GM18505 (cell line): ENCODE data around the gene GNLY.

Experiments
- ATAC-seq: cut with Tn5 transposase; IDR thresholded peaks from one replicate; pipeline ENCODE4 v1.9.1; 2021; ENCODE audit not compliant: unreplicated experiment
- POLR2A ChIP-seq: IDR thresholded peaks from 4 replicates; pipeline ENCODE4 v1.6.1; 2011; ENCODE audit warnings: borderline replicate concordance; ENCODE audit not compliant: insufficient read depth, insufficient read length; ENCODE audit errors: extremely low read depth

Gene GNLY

DNA sequence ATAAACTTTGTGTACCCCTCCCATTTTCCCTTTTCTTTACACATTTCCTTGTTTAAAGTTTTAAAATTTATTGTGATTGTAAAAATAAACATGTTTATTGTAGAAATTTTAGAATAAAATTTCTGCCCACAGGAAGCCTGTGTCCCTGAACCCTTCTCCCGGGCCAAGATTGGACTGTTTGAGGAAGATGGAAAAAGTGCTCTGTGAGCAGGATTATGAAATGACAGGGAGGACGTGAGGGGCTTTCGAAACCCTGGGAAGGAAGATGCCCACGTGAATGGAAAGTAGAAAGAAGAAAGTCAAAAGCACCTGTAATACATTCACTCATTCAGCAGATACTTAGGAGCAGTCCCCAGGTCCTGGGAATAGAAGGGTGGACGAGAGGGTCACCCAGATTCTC, 34.2 kb downstream of the GNLY start:
- no peak for ATAC-seq
- no peak for TF ChIP-seq POLR2A

GRCh38 chr2:85728883-85729824, 35.0 kb downstream of the GNLY start:
- no peak for ATAC-seq
- no peak for TF ChIP-seq POLR2A

GRCh38 chr2:85729825-85730510, 35.8 kb downstream of the GNLY start:
- no peak for TF ChIP-seq POLR2A
- ATAC-seq, result no peak

- no peak for ATAC-seq
- no peak for TF ChIP-seq POLR2A
Measured at GRCh38 chr2:85730686-85731230, 36.6 kb downstream of the GNLY start.

DNA sequence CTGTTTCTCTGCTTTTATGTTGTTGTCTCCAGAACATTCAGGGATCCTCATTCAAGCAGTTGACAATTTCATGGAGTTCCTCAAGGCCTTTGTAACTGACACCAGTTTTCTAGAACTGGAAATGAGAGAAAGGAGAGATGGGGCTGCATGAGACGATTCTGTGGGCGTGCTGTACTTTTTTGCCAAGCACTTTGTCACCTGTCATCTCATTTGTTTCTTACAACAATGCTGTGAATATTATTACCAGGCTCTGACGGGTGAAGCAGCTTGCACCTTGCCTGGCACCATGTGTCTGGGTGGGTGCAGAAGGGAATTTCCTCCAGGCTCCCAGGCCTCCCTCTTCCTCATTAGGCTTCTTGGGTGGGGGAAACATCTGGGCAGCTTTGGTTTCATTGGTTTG, 37.4 kb downstream of the GNLY start:
- TF ChIP-seq POLR2A, result no peak
- ATAC-seq, result no peak

DNA sequence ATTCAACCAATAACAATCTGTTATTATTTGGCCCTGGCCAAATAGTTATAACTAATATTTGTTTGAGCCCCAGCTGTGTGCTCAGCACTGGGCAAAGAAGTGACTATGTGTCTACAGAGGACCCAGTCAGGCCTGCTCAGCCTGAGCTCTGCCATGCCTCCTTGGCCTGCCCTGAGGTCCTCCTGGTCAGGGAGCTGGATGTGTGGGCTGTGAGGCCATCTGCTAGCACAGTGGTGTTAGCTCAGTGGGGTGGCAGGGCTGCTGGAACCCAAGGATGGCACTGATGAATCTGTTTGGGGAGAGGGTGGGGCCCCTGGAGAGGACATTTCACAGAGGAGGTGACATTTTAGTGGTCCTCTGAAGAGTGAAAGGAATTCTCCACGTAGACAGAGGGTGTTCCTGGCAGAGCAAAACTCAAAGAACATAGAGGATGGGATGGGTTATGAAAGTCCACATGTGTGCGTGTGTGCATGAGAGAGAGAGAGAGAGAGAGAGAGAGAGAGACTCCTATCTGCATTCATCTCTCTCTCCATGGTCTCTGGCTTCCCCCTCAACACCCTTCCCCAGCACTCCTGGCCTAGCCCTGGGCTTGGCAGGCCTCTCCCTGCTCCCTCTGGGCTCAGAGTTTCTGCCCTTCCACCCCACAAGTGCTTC, 38.4 kb downstream of the GNLY start:
- no peak for ATAC-seq
- no peak for TF ChIP-seq POLR2A

GRCh38 chr2:85733121-85733960, 39.2 kb downstream of the GNLY start:
- no peak for TF ChIP-seq POLR2A
- ATAC-seq, result no peak

GRCh38 chr2:85734015-85734414, 39.9 kb downstream of the GNLY start:
- no peak for ATAC-seq

DNA sequence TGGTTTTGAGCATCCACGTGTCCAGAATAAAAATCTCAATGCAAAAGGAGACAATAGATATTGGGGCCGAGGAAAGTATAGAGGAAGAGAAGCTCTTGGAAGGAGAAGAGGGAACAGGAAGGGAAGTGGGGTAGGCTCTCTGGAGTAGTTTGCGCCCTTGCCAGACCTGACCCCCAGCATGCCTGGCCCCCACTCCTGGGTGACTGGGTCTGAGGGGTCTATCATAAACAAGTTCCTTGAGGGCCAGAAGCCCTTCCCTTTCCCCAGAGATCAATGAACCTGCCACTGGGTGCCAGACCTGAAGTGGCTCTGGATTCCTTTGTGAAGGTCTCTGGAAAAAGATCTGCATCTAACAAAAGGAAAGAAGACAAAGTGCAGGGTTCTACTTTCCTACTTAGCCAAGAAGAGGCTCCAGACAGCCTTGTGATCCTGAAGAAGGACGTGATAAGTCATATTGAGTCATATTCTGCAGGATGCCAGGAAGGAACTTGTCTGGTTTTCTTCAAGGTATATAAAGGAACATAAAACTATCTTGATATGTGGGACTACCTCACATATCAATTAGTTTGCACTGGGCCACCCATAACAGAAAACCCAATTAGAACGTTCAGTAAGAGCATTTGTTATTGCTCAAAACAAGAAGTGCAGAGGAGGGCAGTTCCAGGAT, 40.9 kb downstream of the GNLY start:
- no peak for TF ChIP-seq POLR2A
- no peak for ATAC-seq

More at GRCh38 chr2:85734015-85734414, 39.9 kb downstream of the GNLY start:
- no peak for TF ChIP-seq POLR2A

DNA sequence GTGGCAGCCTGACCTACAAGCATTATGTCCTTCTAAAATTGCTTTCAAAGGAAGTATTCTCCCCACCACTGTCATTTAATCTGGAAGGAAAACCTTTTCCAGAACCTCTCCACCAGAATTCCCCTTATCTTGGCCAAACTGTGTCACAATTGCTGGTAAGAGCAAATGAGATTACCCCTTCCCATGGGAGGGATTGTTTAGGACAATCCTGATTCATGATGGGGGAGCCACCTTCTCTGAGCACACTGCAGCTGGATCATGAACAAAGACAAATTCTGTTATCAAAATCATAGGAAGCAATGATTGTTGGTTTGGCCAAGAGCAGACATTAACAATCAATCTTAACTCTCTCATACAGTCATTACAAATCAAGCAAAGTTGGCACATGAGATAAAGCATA, 41.5 kb downstream of the GNLY start:
- ATAC-seq, result no peak
- TF ChIP-seq POLR2A, result no peak

GRCh38 chr2:85736456-85737355, 42.5 kb downstream of the GNLY start:
- no peak for ATAC-seq

More at GRCh38 chr2:85736456-85737355, 42.5 kb downstream of the GNLY start:
- TF ChIP-seq POLR2A, result no peak
